HG03039 (cell line): Measurements from ENCODE around the gene WDR47.
"Not testable (repeated sequence)": the region's sequence is repeated elsewhere in the genome, so short reads cannot be mapped to it uniquely, and the experiment has no call there.

Experiments
- ATAC-seq: cut with Tn5 transposase; IDR thresholded peaks from one replicate; pipeline ENCODE4 v1.9.1; 2021; ENCODE audit warnings: mild to moderate bottlenecking, moderate library complexity; ENCODE audit not compliant: unreplicated experiment

The WDR47 gene

DNA sequence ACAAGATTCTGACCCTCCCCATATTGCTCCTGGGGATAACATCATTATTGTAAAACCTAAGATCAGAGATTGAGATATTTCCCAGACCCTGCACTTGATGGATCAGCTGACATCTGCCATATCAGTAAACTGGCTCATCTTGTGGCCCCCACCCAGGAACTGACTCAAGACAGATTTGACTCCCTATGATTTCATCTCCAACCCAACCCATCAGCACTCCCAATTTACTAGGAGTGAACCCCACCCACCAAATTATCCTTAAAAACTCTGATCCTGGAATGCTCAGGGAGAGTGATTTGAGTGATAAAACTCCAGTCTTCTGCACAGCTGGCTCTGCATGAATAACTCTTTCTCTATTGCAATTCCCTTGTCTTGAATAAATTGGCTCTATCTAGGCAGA is 72.6 kb downstream of the WDR47 start:
- ATAC-seq, result no peak

DNA sequence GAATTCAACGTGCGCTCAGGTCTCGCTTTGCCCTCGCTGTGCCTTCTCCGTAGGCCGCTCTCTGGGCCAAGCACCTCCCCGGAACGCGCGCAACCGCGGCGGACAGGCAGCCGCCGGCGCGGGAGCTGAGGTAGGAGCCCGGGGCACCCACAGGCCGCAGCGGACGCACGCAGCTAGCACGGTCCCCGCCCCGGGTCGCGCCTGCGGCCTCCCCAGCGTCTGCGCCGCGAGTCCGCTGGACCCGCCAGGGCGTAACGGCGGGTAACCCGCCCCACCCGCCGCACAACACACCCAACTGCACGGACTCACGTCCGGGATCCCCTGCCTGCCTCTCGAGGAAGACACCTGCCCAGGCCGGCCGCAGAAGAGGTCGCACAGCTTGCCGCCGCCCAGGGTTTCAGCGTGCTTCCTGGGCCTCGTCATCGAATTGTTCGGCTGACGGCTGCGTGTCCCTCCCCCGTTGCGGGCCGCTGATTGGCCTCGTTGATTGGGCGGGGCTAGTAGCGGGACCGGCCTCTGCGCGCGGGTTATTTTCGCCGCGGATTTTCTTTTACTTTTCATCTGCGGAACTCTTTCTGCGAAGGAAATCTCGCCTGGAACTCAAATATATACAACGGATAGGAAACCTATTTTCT is 78.7 kb downstream of the WDR47 start, which contains the start of gene CLCC1:
Gene CLCC1 (minus strand): TSS at position 433 of the 635 bp plus-strand sequence. CDS start 13,047 bp downstream, outside the sequence.
- ATAC-seq, result peak; percentile 91

DNA sequence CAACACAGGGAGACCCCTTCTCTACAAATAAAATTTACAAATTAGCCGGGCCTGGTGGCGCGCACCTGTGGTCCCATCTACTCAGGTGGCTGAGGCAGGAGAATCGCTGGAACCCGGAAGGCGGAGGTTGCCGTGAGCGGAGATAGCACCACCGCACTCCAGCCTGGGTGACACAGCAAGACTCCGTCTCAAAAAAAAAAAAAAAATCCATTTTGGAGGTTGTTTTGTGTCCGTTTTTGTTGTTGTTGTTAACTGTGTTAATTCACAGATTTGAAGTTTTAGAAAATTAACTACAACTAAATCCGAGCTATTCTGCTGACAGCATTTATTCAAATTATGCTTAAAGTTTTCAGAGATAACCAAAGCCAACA is 79.2 kb downstream of the WDR47 start:
- no peak for ATAC-seq

DNA sequence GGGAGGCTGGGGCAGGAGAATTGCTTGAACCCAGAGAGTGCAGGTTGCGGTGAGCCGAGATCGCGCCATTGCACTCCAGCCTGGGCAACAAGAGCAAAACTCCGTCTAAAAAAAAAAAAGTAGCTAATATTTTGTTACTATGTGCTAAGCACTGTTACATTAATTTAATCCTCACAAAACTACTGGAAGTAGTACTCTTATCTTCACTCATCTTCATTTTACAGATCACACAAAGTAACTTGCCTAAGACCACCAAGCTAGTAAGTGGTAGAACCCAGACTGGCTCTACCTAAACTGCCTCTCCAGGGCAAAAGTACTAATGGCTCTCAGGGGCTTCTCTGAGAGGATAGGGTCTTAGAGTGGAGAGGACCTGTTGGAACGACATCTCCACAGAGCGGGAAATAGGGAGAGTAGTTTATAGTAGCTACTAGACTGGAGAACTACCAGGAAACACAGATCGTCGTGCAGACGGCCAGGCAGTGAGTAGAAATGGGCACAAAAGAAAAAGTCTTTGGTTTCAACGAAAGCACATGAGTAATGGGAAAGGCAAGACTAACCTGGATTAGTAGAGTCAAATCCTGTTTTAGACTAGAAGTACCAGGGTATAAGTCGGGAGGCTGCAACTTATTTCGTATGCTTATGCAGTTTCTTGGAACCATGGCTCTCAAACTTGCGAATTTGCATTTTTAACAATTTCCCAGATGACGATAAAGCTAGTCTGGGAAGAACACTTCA is 80.0 kb downstream of the WDR47 start:
- ATAC-seq, result no peak

DNA sequence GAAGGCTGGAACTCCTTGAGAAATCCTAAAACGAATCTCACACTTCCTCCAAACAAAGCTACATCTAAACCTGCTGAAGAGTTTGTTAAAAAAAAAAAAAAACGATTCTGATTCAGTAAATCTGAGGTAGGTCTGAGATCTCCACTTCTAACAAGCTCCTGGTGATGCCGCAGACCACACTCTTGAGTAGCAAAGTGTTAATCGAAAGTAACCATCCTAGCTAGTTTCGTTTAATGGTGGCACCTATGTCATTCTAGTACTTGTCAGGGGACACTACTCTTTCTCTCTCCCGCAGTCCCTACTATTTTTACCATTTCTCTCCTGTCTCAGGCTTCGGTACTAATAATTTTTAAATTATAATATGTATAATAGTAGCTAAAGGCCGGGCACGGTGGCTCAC is 80.7 kb downstream of the WDR47 start:
- no peak for ATAC-seq

DNA sequence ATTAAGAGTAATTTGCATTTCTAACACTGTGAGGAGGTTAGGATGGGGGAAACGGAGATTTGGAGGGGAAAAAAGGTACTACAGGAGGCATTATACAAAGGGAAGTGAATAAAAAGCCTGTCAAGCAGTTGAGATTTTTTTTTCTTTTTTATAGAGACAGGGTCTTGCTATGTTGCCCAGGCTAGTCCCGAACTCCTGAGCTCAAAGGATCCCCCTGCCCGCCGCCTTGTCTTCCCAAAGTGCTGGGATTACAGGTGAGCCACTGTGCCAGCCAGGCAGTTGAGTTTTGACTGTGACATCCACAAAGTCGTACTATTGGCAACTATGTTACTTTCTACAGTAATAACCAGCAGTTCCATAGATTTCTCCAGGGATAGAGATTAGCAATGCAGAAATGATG is 81.2 kb downstream of the WDR47 start:
- ATAC-seq, result no peak

DNA sequence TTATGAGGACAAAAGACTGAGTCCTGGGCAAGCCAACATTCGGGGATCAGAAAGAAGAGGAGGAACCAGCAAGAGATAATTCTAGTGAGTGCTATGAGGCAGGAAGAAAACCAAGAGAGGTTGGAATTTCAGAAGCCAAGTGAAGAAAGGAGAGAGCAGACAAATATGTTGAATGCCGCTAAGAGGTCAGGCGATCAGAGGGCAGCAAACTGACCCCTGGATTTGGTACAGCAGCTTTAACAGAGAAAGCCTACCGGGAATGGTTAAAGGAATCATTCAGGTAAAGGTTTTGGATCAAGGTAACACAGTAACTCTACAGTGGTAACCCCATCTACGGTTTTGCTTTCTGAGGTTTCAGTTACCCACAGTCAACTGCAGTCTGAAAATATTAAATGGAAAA is 84.0 kb downstream of the WDR47 start:
- ATAC-seq, result no peak

DNA sequence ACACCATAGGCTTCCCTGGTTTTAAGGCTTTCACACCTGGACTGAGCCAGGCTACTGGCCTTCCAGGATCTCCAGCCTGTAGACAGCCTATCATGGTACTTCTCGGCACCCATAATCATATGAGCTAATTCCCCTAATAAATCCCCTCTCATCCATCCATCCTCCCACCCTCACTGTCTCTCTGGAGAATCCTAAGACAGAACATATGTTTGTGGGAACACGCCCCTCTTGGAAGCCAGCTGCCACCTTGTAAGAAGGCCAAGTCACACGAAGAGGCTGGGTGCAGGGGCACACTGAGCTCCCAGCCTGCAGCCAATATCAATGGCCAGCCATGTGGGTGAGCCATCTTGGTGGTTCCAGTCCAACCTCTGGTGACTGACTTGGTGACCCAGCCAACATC is 86.0 kb downstream of the WDR47 start:
- no peak for ATAC-seq

DNA sequence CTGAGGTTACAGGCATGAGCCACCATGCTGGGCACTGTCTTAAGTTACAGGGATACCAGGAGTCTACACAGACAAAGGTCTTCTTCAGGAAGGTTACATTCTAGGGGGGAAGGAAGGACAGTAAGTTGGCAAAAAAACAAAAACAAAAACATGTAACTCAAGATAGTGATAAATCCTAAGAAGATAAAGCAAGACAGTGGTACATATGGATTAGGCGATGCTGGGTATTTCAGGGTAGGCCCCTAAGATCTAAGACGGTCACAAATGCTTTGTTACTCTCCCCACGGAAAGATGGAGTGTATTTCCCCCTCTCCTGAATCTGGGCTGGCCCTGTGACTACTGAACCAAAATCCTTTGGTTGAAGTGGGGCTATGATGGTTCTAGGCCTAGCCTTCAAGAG is 86.8 kb downstream of the WDR47 start:
- ATAC-seq, result no peak

DNA sequence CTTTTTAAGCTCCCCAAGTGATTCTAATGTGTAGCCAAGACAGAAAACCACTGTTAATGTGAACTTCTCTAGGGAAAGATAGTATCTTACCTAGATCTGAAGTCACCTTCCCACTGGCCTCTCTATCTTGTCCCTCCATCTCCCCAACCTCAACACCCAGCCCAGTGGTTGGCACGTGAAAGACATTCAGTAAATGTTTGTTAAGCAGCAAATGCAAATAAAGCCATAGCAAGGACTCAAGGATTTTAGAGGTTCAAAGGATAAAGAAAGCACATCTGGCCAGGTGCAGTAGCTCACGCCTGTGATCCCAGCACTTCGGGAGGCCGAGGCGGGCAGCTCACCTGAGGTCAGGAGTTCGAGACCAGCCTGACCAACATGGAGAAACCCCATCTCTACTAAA is 88.5 kb downstream of the WDR47 start:
- ATAC-seq, result no peak

DNA sequence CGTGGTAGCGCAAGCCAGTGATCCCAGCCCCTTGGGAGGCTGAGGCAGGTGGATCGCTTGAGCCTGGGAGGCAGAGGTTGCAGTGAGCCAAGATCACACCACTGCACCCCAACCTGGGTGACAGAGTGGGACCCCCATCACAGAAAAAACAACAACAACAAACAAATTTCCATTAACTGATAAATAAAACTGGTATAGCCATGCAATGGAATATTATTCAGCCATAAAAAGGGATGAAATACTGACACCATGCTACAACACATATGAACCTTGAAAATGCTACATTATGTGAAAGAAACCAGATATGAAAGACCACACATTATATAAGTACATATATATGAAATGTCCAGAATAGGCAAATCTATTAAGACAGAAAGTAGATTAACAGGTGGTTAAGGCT is 90.7 kb downstream of the WDR47 start:
- ATAC-seq, result no peak

DNA sequence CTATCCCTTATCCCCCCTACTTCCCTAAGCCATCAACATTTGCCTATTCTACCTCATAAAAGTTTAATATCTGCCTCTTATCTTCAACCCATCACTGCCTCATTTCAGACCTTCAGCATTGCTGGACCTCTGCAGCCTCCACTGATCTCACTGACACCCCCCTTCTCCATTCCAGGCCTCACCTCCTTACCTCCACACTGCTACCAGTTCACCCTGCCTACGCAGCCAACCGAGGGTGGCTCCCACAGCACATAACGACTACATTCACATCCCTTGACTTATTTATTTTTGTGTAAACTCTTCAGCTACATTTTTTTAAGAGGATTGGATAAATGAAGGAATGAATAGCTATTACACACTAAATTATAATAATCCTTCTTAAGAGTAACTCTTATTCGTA is 92.9 kb downstream of the WDR47 start:
- ATAC-seq, result no peak

DNA sequence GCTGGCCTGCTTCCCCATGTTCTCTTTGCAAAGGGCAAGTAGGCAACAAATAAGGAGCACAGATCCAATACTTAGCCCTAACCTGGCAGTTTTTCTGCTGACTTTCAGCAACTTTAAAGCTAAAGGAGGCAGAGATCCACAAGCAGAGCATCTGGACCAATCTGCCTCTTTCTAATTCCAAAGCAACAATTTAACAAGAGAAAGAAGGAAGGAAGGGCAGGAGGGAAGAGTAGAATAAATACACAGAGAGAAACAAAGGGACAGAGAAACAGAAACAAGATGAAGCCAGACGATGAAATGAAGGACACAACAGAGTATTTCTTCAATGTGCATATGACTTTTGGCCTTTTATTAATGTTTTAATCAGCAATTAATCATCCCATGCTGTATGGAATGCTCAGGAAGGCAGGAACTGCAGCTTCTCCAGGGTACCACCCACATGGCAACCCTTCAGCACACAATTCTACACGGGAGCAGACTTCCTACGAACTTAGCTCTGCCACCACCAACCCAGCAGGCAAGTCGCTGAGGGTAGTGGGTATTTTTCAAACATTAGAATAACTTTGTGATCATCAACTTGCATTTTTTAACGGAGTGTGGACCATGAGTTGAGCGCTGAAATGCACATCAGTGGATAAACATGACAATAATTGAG is 93.9 kb downstream of the WDR47 start:
- no peak for ATAC-seq

DNA sequence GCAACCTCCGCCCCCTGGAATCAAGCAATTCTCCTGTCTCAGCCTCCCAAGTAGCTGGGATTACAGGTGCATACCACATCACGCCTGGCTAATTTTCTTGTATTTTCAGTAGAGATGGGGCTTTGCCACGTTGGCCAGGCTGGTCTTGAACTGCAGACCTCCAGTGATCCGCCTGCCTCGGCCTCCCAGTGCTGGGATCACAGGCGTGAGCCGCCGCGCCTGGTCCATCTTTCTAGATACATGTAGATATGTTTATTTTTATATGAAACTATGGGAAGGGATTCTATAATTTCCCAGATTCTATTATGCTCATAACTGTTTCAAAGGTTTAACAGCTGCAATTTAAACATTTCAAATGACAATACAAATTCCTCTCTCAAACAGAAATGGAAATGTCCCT is 105.7 kb downstream of the WDR47 start:
- ATAC-seq, result no peak

DNA sequence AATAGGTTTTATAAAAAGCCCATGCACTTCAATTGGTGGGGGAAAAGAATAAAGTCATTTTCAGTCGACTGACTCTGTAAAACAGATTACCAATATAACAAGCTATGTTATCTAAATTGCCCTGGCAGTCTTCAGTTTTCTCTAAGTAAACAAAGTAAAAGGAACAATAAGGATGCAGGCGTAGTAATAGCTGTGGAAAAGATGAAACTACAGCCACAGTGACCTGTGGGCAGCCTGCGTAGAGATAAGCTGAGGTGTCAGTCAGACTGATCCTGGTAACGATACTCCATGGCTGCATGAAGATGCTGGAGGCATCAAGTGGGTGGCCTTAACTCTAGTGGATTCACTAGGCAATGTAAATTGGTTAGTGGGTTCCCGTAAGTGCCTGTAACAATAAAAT is 108.0 kb downstream of the WDR47 start:
- ATAC-seq, result no peak

DNA sequence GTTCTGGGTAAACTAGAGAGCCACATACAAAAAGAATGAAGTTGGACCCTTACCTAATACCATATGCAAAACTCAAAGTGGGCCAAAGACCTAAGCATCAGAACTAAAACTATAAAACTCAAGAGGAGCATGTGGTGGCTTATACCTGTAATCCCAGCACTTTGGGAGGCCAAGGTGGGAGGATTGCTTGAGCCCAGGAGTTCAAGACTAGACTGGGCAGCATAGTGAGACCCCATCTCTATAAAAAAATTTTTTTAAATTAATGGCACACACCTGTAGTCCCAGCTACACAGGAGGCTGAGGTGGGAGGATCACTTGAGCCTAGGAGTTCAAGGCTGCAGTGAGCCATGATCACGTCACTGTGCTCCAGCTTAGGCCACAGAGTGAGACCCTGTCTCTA is 114.3 kb downstream of the WDR47 start:
- not testable (repeated sequence) for ATAC-seq

DNA sequence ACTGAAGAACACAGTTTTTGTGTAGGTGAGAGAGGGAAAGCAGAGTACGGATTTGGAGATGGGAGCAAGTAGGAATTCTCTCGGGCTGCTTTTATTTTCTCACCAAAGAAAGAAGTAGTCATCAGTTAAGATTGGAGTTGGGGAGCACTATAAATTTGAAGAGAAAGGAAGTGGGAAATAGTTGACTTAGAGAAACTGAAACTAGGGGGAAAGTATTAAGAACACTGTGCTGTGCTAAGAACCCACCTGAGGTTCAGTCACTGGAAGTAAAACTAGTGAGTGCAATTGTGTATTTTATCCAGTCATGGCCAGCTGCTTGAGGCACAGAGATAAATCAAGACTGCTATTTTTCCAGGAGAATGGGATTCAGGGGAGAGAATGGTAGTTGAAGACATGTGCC is 116.0 kb downstream of the WDR47 start:
- no peak for ATAC-seq
